ENCODE results near the gene FLNB. TPM values are rescaled to one million over a fixed set of nuclear protein-coding genes. Genes with fewer than 3 reads are reported as not detected.

Gene FLNB
- total RNA-seq, 2 donors from 2014 or later: 37.6 to 59.6 TPM

DNA sequence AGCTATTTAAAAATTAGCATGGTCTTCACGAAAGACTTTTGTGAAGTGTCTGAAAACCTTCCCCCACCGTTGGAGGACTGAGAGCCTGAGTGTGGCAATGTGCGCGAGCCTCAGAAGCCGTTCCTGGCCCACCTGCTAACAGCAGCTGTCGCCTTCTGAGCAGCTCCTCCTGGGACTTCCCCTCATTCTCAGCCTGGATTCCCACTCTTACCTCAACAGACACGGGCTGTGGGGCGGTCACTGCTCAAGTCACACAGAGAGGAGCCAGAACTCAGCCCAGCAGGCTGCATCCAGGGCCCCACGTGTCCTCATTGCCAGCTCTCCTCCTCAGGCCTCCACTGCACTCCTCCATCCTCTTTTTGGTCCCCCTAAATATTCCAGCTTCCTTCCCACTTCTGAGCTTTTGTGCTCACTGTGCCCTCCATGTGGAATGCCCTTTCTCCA, 194.7 kb downstream of the FLNB start:
- TF ChIP-seq, protein P1, sequence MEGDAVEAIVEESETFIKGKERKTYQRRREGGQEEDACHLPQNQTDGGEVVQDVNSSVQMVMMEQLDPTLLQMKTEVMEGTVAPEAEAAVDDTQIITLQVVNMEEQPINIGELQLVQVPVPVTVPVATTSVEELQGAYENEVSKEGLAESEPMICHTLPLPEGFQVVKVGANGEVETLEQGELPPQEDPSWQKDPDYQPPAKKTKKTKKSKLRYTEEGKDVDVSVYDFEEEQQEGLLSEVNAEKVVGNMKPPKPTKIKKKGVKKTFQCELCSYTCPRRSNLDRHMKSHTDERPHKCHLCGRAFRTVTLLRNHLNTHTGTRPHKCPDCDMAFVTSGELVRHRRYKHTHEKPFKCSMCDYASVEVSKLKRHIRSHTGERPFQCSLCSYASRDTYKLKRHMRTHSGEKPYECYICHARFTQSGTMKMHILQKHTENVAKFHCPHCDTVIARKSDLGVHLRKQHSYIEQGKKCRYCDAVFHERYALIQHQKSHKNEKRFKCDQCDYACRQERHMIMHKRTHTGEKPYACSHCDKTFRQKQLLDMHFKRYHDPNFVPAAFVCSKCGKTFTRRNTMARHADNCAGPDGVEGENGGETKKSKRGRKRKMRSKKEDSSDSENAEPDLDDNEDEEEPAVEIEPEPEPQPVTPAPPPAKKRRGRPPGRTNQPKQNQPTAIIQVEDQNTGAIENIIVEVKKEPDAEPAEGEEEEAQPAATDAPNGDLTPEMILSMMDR (IDR thresholded peaks at IDR 0.05): no peak

DNA sequence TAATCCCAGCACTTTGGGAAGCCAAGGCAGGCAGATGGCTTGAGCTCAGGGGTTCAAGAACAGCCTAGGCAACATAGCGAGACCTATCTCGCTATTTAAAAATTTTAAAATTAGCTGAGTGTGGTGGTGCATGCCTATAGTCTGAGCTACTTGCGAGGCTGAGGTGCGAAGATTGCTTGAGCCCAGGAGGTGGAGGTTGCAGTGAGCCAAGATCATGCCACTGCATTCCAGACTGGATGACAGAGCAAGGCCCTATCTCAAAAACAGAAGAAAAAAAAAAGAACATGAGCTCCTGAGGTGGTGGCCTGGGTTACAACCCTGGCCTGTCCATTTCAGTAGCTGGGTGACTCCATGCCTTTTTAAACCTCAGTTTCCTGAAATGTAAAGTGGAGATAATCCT, 195.3 kb downstream of the FLNB start:
- Histone ChIP-seq H3K4me1 (peaks cover 0 to 19% of the 10 kb centered on the region in 2 donors), H3K27me3 (no peaks in the 10 kb centered on the region), H3K4me3 (no peak overlapping the region), H3K27ac (no peak overlapping the region), H3K9me3 (no peaks in the 10 kb centered on the region), H3K36me3 (no peaks in the 10 kb centered on the region)
- TF ChIP-seq, protein P1 (IDR thresholded peaks at IDR 0.05): no peak
- DNase-seq (ENCODE audit: low spot score): no peak

More for the DNA sequence above, 194.7 kb downstream of the FLNB start:
- Histone ChIP-seq H3K27me3 (no peaks in the 10 kb centered on the region), H3K4me3 (no peak overlapping the region), H3K27ac (no peak overlapping the region), H3K9me3 (no peaks in the 10 kb centered on the region), H3K4me1 (peaks cover 0 to 19% of the 10 kb centered on the region in 2 donors), H3K36me3 (no peaks in the 10 kb centered on the region)
- no peak for DNase-seq (ENCODE audit: low spot score)

DNA sequence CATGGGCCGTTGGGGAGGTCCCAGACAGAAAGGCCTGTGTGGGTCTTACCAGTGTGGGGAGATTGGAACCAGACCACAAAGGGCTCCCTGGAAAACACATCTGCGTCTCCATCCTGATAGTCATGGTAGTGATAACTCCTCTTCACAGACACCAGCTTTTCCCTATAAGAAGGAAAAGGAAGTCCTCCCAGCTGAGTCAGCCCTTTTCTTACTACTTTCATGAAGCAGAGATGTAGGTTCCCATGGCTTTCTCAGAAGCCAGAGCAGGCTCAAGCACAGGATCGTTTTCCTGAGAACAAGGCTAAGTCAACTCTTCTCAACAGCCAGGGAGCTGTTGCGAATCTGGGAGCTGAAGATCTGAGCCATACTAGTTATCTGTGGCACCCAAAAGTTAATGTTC, 196.5 kb downstream of the FLNB start:
- no peak overlapping the region for H3K4me3 ChIP-seq
- H3K4me1 ChIP-seq: peaks cover 0 to 12% of the 10 kb centered on the region in 2 donors
- no peaks in the 10 kb centered on the region for H3K27me3 ChIP-seq
- H3K9me3 ChIP-seq: no peaks in the 10 kb centered on the region
- H3K27ac ChIP-seq: no peak overlapping the region
- TF ChIP-seq, protein P1 (IDR thresholded peaks at IDR 0.05): no peak
- no peak for DNase-seq (ENCODE audit: low spot score)
- no peaks in the 10 kb centered on the region for H3K36me3 ChIP-seq

DNA sequence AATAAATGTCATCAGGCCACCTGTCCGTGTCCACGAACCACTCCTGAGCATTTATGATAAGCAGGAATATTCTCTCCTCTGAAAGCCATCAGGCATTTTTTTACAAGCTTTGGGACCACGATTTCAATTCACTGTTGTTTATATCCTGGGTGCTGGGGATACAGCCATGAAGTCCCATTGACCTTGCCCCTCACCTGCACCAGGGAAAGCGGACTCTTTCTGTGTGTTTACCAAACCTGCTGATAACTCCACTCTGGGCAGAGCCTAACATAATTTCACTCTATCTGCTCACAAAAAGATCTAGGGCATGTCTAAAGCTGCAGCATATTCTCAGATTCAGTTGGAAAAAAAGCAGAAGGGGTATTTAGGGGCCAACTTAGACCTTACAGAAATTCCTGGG, 197.8 kb downstream of the FLNB start:
- Histone ChIP-seq H3K36me3 (no peaks in the 10 kb centered on the region), H3K9me3 (no peaks in the 10 kb centered on the region), H3K27ac (no peak overlapping the region), H3K27me3 (no peaks in the 10 kb centered on the region), H3K4me1 (peaks cover 0 to 2% of the 10 kb centered on the region in 2 donors), H3K4me3 (no peak overlapping the region)
- TF ChIP-seq, protein P1 (IDR thresholded peaks at IDR 0.05): no peak
- DNase-seq (ENCODE audit: low spot score): no peak

DNA sequence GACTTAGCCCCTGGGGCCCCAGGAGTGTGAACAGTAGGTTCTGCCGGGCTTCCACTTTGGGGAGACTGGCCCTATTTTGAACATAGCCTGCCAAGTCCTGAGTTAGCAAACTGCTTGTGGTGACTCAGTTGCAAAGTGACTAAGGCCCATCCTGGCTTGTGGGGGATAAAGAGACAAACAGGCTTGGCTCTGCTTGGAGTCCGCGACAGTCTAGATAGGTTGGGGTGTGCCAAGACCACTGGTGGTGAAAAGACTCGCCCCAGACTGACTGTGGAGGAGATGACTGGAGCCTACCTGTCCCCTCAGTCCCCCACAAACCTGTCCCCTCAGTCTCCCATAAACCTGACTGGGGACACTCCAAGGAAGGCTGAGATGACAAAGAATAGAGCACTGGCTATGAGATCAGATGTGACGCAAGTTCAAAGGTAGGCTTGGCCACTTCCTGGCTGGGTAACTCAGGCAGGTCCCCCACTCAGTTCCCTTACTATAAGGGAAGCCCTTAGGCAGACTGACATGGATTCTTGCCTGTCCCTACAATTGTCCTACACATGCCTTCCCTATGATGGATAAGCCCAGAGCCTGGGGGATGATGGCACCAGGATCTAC, 198.3 kb downstream of the FLNB start:
- no peak overlapping the region for H3K27ac ChIP-seq
- no peaks in the 10 kb centered on the region for H3K27me3 ChIP-seq
- no peak for DNase-seq (ENCODE audit: low spot score)
- TF ChIP-seq, protein P1 (IDR thresholded peaks at IDR 0.05): no peak
- H3K36me3 ChIP-seq: no peaks in the 10 kb centered on the region
- H3K4me1 ChIP-seq: no peaks in the 10 kb centered on the region
- no peaks in the 10 kb centered on the region for H3K9me3 ChIP-seq
- H3K4me3 ChIP-seq: no peak overlapping the region

DNA sequence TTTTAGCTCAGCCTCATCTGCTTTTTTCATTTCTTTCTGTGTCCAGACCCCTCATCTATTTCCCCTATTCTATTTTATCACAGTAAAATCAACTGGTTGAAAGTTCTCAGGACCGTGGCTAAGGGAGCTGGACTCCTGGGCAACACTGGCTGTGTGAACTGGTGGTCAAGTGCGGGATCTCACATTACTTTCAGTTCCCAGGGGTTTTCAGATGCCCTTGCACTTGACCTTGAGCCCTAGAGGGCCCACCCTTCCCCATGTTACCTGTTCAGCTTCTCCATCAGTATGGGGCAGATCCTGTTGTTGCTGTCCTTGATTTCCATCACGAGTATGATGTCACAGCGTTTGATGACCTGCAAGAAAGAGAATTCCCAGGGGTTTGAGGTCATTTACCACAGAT, 199.7 kb downstream of the FLNB start:
- H3K4me3 ChIP-seq: no peak overlapping the region
- no peak overlapping the region for H3K27ac ChIP-seq
- no peak for DNase-seq (ENCODE audit: low spot score)
- no peaks in the 10 kb centered on the region for H3K36me3 ChIP-seq
- H3K27me3 ChIP-seq: no peaks in the 10 kb centered on the region
- TF ChIP-seq, protein P1 (IDR thresholded peaks at IDR 0.05): no peak
- H3K9me3 ChIP-seq: no peaks in the 10 kb centered on the region
- H3K4me1 ChIP-seq: no peaks in the 10 kb centered on the region

Data from right atrium auricular region (tissue), 2 donors.